OCI-LY3 (cell line): ENCODE results near the gene TMEM129.

Experiments used
- H2AFZ ChIP-seq: fragments of 200-600, 300-600 bp; shearing (Covaris generic); 2 replicates; pipeline ENCODE4 v1.6.0; 2014; ENCODE audit warnings: antibody characterized with exemption, low read depth, low read length
- H3K27ac ChIP-seq: fragments of 200-600, 300-600 bp; sonication (generic); 2 replicates; pipeline ENCODE4 v1.5.1; 2014; ENCODE audit warnings: mild to moderate bottlenecking, low read length, moderate library complexity, mixed read lengths
- H3K27me3 ChIP-seq: fragments of 200-600, 300-600 bp; sonication (generic); 2 replicates; pipeline ENCODE4 v1.6.1; 2014; ENCODE audit warnings: low read depth, low read length, mixed read lengths
- H3K36me3 ChIP-seq: fragments of 200-600, 300-600 bp; sonication (generic); replicated peaks from 2 replicates; pipeline ENCODE3; 2014; ENCODE audit warnings: low read depth, low read length, mixed read lengths
- H3K4me1 ChIP-seq: fragments of 300-600, 200-600 bp; sonication (generic); 2 replicates; pipeline ENCODE4 v1.6.1; 2014; ENCODE audit warnings: low read length, mixed read lengths
- H3K4me2 ChIP-seq: fragments of 200-600, 300-600 bp; sonication (generic); 2 replicates; pipeline ENCODE4 v1.6.1; 2014; ENCODE audit warnings: low read length, mixed read lengths
- H3K4me3 ChIP-seq: fragments of 300-600, 200-600 bp; sonication (generic); 2 replicates; pipeline ENCODE4 v1.5.1; 2014; ENCODE audit warnings: antibody characterized with exemption, mild to moderate bottlenecking, low read length, moderate library complexity
- H3K79me2 ChIP-seq: fragments of 300-600, 200-600 bp; shearing (Covaris generic); 2 replicates; pipeline ENCODE4 v1.6.1; 2014; ENCODE audit warnings: mild to moderate bottlenecking, low read length, mixed read lengths
- H3K9ac ChIP-seq: fragments of 300-600, 200-600 bp; shearing (Covaris generic); 2 replicates; pipeline ENCODE4 v1.6.0; 2014; ENCODE audit warnings: mild to moderate bottlenecking, low read length, moderate library complexity
- H3K9me3 ChIP-seq: fragments of 200-600, 300-600 bp; shearing (Covaris generic); 2 replicates; pipeline ENCODE4 v1.6.1; 2014; ENCODE audit warnings: low read length, mixed read lengths; ENCODE audit not compliant: insufficient read depth
- H4K20me1 ChIP-seq: fragments of 200-600, 300-600 bp; sonication (generic); 2 replicates; pipeline ENCODE4 v1.6.1; 2016; ENCODE audit warnings: low read length, mixed read lengths; ENCODE audit not compliant: insufficient read depth
- EZH2phosphoT487 ChIP-seq: fragments of 200-600 bp; shearing (Covaris generic); IDR thresholded peaks from 2 replicates; pipeline ENCODE4 v1.6.1; 2018; ENCODE audit warnings: antibody characterized with exemption, mixed run types, low read depth
- TF ChIP-seq, protein P1 (sequence below): fragments of 200-600, 300-600 bp; sonication (generic); IDR thresholded peaks from 2 replicates; pipeline ENCODE4 v1.5.1; 2014; ENCODE audit warnings: antibody characterized with exemption, low read length, low read depth

Gene TMEM129

DNA sequence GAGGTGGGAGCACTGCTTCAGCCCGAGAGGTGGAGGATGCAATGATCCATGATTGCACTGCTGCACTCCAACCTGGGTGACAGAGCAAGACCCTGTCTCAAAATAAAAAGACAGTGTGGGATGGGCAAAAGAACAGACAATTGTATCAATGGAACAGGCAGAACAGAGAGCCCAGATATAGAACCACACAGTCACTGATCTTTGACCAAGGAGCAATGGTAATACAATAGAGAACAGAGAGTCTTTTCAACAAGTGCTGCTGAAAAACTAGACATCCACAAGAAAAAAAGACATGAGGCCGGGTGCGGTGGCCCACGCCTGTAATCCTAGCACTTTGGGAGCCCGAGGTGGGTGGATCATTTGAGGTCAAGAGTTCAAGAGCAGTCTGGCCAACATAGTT lies 42.9 kb downstream of the TMEM129 start:
- Histone ChIP-seq H3K9me3 (no peaks in the 10 kb centered on the region), H2AFZ (no peak overlapping the region), H3K27ac (no peak overlapping the region), H3K27me3 (no peaks in the 10 kb centered on the region), H3K9ac (no peak overlapping the region), H3K4me2 (no peak overlapping the region), H3K36me3 (no peaks in the 10 kb centered on the region), H3K79me2 (no peaks in the 10 kb centered on the region), H3K4me1 (no peaks in the 10 kb centered on the region), H4K20me1 (no peaks in the 10 kb centered on the region), H3K4me3 (no peak overlapping the region)
- no peak for TF ChIP-seq EZH2phosphoT487
- TF ChIP-seq, protein P1, sequence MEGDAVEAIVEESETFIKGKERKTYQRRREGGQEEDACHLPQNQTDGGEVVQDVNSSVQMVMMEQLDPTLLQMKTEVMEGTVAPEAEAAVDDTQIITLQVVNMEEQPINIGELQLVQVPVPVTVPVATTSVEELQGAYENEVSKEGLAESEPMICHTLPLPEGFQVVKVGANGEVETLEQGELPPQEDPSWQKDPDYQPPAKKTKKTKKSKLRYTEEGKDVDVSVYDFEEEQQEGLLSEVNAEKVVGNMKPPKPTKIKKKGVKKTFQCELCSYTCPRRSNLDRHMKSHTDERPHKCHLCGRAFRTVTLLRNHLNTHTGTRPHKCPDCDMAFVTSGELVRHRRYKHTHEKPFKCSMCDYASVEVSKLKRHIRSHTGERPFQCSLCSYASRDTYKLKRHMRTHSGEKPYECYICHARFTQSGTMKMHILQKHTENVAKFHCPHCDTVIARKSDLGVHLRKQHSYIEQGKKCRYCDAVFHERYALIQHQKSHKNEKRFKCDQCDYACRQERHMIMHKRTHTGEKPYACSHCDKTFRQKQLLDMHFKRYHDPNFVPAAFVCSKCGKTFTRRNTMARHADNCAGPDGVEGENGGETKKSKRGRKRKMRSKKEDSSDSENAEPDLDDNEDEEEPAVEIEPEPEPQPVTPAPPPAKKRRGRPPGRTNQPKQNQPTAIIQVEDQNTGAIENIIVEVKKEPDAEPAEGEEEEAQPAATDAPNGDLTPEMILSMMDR: no peak

DNA sequence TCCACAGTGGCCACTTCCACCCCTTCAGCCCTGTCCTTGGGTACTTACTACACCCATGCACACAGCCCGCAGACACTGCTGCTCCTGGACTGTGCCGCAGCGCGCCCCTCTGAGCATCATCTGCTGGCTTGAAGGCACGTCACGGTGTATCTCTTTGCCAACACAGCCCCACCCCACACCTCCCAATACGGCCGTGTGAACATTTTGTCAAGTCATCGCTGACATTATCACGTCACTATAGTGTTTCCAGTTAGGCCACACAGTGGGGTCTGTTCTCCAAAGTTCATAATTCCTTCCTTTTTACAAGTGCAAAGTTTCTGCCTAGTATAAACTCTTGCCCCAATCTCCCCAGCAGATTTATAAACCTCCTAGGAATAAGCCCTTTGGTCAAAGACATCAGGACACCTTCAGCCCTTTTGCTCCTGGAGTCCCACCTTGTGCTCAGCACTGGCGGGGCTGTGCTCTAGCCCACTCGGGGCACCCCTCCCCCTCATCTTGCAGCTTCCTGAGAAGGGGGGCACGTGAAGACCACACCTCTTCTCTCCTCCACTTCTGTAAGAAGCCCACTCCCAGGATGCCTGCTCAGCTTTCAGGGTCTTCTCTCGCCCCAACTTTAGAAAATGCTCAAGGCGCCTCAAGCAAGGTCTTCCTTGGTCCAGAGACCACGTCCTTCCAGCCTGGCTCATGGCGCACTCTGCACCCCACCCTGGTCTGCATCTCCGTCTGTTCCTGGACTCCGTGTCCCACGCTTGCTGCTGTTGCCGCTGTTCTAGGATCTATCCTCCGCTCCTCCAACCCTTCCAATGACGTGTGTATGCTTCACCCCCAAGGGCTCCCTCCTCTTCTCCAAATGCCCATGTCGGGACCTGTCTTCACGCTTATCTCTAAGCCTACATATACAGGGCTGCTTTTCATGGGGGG lies 44.3 kb downstream of the TMEM129 start:
- no peaks in the 10 kb centered on the region for H4K20me1 ChIP-seq
- no peak for TF ChIP-seq EZH2phosphoT487
- TF ChIP-seq, protein P1: no peak
- H3K27me3 ChIP-seq: no peaks in the 10 kb centered on the region
- H2AFZ ChIP-seq: no peak overlapping the region
- no peak overlapping the region for H3K4me2 ChIP-seq
- no peaks in the 10 kb centered on the region for H3K79me2 ChIP-seq
- no peak overlapping the region for H3K27ac ChIP-seq
- no peaks in the 10 kb centered on the region for H3K9me3 ChIP-seq
- H3K4me1 ChIP-seq: no peaks in the 10 kb centered on the region
- H3K36me3 ChIP-seq: no peaks in the 10 kb centered on the region
- H3K9ac ChIP-seq: no peak overlapping the region
- H3K4me3 ChIP-seq: no peak overlapping the region

DNA sequence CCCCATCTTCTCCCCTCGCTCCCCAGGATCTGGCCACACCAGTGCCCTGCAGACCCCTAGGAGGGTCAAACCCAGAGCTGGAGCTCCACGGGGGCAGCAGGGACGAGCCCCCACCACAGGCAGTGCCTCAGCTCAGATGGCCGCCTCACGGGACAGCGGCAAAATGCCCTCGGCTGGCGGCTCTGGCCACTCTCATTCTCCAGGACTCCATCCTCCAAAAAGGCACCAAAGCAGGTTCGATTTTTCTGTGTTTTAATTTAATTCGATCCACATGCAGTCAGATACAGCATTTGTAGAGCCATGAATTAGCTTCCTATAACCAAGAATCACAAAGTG lies 45.4 kb downstream of the TMEM129 start:
- H3K27ac ChIP-seq: no peak overlapping the region
- no peak overlapping the region for H3K9ac ChIP-seq
- no peaks in the 10 kb centered on the region for H3K27me3 ChIP-seq
- no peaks in the 10 kb centered on the region for H3K36me3 ChIP-seq
- no peaks in the 10 kb centered on the region for H3K9me3 ChIP-seq
- TF ChIP-seq, protein P1: no peak
- H3K4me3 ChIP-seq: no peak overlapping the region
- H2AFZ ChIP-seq: no peak overlapping the region
- H3K4me2 ChIP-seq: no peak overlapping the region
- no peaks in the 10 kb centered on the region for H3K4me1 ChIP-seq
- no peaks in the 10 kb centered on the region for H4K20me1 ChIP-seq
- H3K79me2 ChIP-seq: no peaks in the 10 kb centered on the region

DNA sequence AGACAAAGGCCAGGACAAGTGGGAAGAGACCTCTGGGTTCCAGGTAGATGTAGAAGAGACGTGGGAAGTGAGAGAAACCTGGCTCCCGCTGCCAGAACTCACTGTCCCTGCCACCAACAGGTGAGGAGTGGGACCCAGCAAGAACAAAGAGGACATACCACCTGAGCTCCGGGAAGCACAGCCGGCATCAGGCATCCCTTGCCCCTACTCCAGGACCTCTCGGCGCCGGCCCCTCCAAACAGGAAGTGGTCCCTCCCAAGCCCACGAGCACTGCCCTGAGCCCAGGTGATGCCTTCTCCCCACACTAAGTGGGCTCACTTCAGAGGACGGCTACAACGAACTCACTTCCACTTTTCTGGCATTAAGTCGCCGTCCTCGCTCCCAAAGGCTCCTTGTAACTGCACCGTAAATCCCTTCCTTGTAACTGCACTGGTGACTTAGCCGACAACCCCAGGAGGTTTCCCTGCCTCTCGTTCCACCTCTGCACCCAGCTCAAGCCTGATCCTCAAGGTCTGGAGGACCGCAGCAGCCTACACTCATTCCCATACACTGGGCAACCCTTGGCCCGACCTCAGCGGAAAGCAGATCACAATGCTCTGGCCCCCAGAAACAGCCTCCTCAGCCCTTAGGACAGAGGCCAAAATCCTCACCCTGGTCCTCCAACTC lies 45.9 kb downstream of the TMEM129 start:
- no peak overlapping the region for H2AFZ ChIP-seq
- H3K36me3 ChIP-seq: no peaks in the 10 kb centered on the region
- no peaks in the 10 kb centered on the region for H3K79me2 ChIP-seq
- no peak overlapping the region for H3K4me2 ChIP-seq
- no peaks in the 10 kb centered on the region for H3K4me1 ChIP-seq
- no peak overlapping the region for H3K27ac ChIP-seq
- H4K20me1 ChIP-seq: no peaks in the 10 kb centered on the region
- no peaks in the 10 kb centered on the region for H3K27me3 ChIP-seq
- H3K9ac ChIP-seq: no peak overlapping the region
- no peaks in the 10 kb centered on the region for H3K9me3 ChIP-seq
- TF ChIP-seq EZH2phosphoT487: no peak
- TF ChIP-seq, protein P1: no peak
- H3K4me3 ChIP-seq: no peak overlapping the region
